ENCODE measurements around the gene PHKA2. TPM values are rescaled to one million over a fixed set of nuclear protein-coding genes. Genes with fewer than 3 reads are reported as not detected.

PHKA2 gene
- total and polyA plus RNA-seq, 3 donors from 2014 or later = 42.4 to 95.7 (median 89.9) TPM

- WGBS, 2 donors = 68 to 69% methylated on average over 9 to 12 of the region's 12 CpGs
- TF ChIP-seq CTCF (IDR thresholded peaks at IDR 0.05) (no peak), POLR2A (IDR thresholded peaks at IDR 0.05) (no peak)
- DNase-seq = no peak
- Histone ChIP-seq H3K4me3 (no peak overlapping the region), H3K36me3 (ENCODE audit: low read depth, missing control alignments) (no peaks in the 10 kb centered on the region), H3K27ac (no peak overlapping the region), H3K27me3 (no peaks in the 10 kb centered on the region), H3K9me3 (no peaks in the 10 kb centered on the region), H3K4me1 (no peaks in the 10 kb centered on the region)
- intact Hi-C loops (cut with DNase I; ENCODE audit: low total_unique reads) = no loop called here
Observed at GRCh38 chrX:18873836-18874235, 110.1 kb downstream of the PHKA2 start.

- Histone ChIP-seq H3K9me3 (no peaks in the 10 kb centered on the region), H3K4me1 (no peaks in the 10 kb centered on the region), H3K27me3 (no peaks in the 10 kb centered on the region), H3K4me3 (no peak overlapping the region), H3K36me3 (ENCODE audit: low read depth, missing control alignments) (no peaks in the 10 kb centered on the region), H3K27ac (no peak overlapping the region)
- no peak for DNase-seq
- TF ChIP-seq POLR2A (IDR thresholded peaks at IDR 0.05) = no peak
- TF ChIP-seq CTCF (IDR thresholded peaks at IDR 0.05) = no peak
- intact Hi-C loops (cut with DNase I; ENCODE audit: low total_unique reads) = no loop called here
- 3 to 37% methylated on average over 8 to 13 of the region's 27 CpGs for WGBS, 2 donors
Observed at GRCh38 chrX:18873189-18873791, 110.6 kb downstream of the PHKA2 start.

- WGBS, 2 donors = 80 to 97% methylated on average over 5 to 8 of the region's 8 CpGs
- H3K27ac ChIP-seq = no peak overlapping the region
- H3K36me3 ChIP-seq (ENCODE audit: low read depth, missing control alignments) = no peaks in the 10 kb centered on the region
Observed at GRCh38 chrX:18872621-18873020, 111.3 kb downstream of the PHKA2 start.

GRCh38 chrX:18871970-18872369, 111.9 kb downstream of the PHKA2 start:
- no peak overlapping the region for H3K27ac ChIP-seq
- no peak overlapping the region for H3K4me3 ChIP-seq
- H3K36me3 ChIP-seq (ENCODE audit: low read depth, missing control alignments) = no peaks in the 10 kb centered on the region
- WGBS, 2 donors = 24% methylated on average over 4 of the region's 12 CpGs; no CpG with 5 or more reads in 1 of the 2 donors
- DNase-seq = no peak
- H3K27me3 ChIP-seq = no peaks in the 10 kb centered on the region
- no peaks in the 10 kb centered on the region for H3K4me1 ChIP-seq
- intact Hi-C loops (cut with DNase I; ENCODE audit: low total_unique reads) = no loop called here
- no peaks in the 10 kb centered on the region for H3K9me3 ChIP-seq
- TF ChIP-seq CTCF (IDR thresholded peaks at IDR 0.05) (no peak), POLR2A (IDR thresholded peaks at IDR 0.05) (no peak)

More at GRCh38 chrX:18872621-18873020, 111.3 kb downstream of the PHKA2 start:
- no peaks in the 10 kb centered on the region for H3K27me3 ChIP-seq
- TF ChIP-seq CTCF (IDR thresholded peaks at IDR 0.05) = no peak
- TF ChIP-seq POLR2A (IDR thresholded peaks at IDR 0.05) = no peak
- H3K4me1 ChIP-seq = no peaks in the 10 kb centered on the region
- DNase-seq = no peak
- intact Hi-C loops (cut with DNase I; ENCODE audit: low total_unique reads) = no loop called here
- no peaks in the 10 kb centered on the region for H3K9me3 ChIP-seq
- no peak overlapping the region for H3K4me3 ChIP-seq

Data from testis (tissue), 3 donors.